ENCODE results near the gene SLC9A5. TPM values are rescaled to one million over a fixed set of nuclear protein-coding genes. Genes with fewer than 3 reads are reported as not detected.

The SLC9A5 gene
- total and polyA plus RNA-seq, 2 donors (not counting 3 experiments of a cell fraction or from before 2014, with no cell fraction given), result 2.7 to 2.8 TPM

GRCh38 chr16:67209565-67209964 lies 39.2 kb upstream of the SLC9A5 start:
- Histone ChIP-seq H3K79me2 (ENCODE audit: control insufficient read depth, insufficient read depth, low read length) (no peaks in the 10 kb centered on the region), H2AFZ (ENCODE audit: low read depth, low read length) (no peak overlapping the region), H3K4me3 (replicated peaks in 1 of 3; ENCODE audit: insufficient read depth in 1 of 3, low read depth in 1 of 3, low read length in 3 of 3) (no peak overlapping the region), H3K9me3 (replicated peaks; ENCODE audit: control insufficient read depth, insufficient read depth, low read length) (no peaks in the 10 kb centered on the region), H3K27ac (ENCODE audit: insufficient read depth, low read depth, low read length) (no peak overlapping the region), H3K9me1 (replicated peaks; ENCODE audit: control insufficient read depth, extremely low read depth, insufficient read depth, low read length) (no peaks in the 10 kb centered on the region), H3K4me2 (ENCODE audit: insufficient read depth, low read length) (no peak overlapping the region), H3K4me1 (ENCODE audit: control insufficient read depth, extremely low read depth, insufficient read depth, low read length) (peaks cover 5% of the 10 kb centered on the region), H3K36me3 (ENCODE audit: control insufficient read depth in 2 of 2, extremely low read depth in 1 of 2, insufficient read depth in 2 of 2, low read length in 2 of 2) (no peaks in the 10 kb centered on the region), H3K27me3 (ENCODE audit: control insufficient read depth in 2 of 2, insufficient read depth in 2 of 2, low read length in 2 of 2) (no peaks in the 10 kb centered on the region), H3K9ac (replicated peaks; ENCODE audit: extremely low read depth, insufficient read depth, low read length) (no peak overlapping the region), H4K20me1 (replicated peaks; ENCODE audit: control insufficient read depth, extremely low read depth, insufficient read depth, low read length) (no peaks in the 10 kb centered on the region)
- BruUV-seq (replicated peaks), result no TSS peak
- TF ChIP-seq CTCF (IDR thresholded peaks at IDR 0.05; ENCODE audit: extremely low read depth in 1 of 2, insufficient read depth in 1 of 2, low read depth in 1 of 2, low read length in 2 of 2), result no peak
- TF ChIP-seq POLR2A (IDR thresholded peaks at IDR 0.05; ENCODE audit: low read depth, low read length), result no peak
- no peak for TF ChIP-seq GATA2 (IDR thresholded peaks at IDR 0.05; ENCODE audit: insufficient read depth, insufficient read length, low read depth, low read length)
- no peak for TF ChIP-seq MYC (IDR thresholded peaks at IDR 0.05; ENCODE audit: low read depth, low read length)
- TF ChIP-seq MAX (IDR thresholded peaks at IDR 0.05; ENCODE audit: insufficient read depth, insufficient read length), result no peak
- TF ChIP-seq JUN (IDR thresholded peaks at IDR 0.05; ENCODE audit: borderline replicate concordance, insufficient read depth, insufficient read length, low read depth), result no peak
- TF ChIP-seq FOS (IDR thresholded peaks at IDR 0.05; ENCODE audit: borderline replicate concordance, insufficient read depth, low read length), result no peak
- TF ChIP-seq EZH2 (IDR thresholded peaks at IDR 0.05; ENCODE audit: borderline replicate concordance, low read depth, low read length, severe bottlenecking), result no peak
- TF ChIP-seq POLR2AphosphoS5 (IDR thresholded peaks at IDR 0.05; ENCODE audit: insufficient read depth, low read depth, low read length), result no peak
- DNase-seq (ENCODE audit: low read depth, low spot score), result no peak
- ChIA-PET CTCF (interaction anchor here (0.8 to 1.9 kb wide), 4 partner anchors 10 to 54 kb away, joined by 3 to 10 read pairs (median 3); partner anchors contain the start of gene ELMO3), POLR2A (no interaction called here)
- intact Hi-C loops (cut with micrococcal nuclease) (no loop called here), dilution Hi-C loops (cut with MboI; ENCODE audit: extremely low pct_ligation_motif_present, low sequenced_read_pairs) (no loop called here)
- no peak for FAIRE-seq

All from endothelial cell of umbilical vein (primary cell).